Vagina (tissue), 2 donors: ENCODE results near the gene SYT11. TPM values are rescaled to one million over a fixed set of nuclear protein-coding genes. Genes with fewer than 3 reads are reported as not detected.

Source experiments
- DNase-seq, 2 donors: peaks; one replicate each; pipeline ENCODE4 v3.0.0-alpha.2; 2017; ENCODE audit errors: extremely low spot score in 2 of 2
- H3K27ac ChIP-seq: fragments of 200-600 bp; sonication (generic); one replicate; pipeline ENCODE4 v1.5.1; 2019
- H3K27me3 ChIP-seq: fragments of 200-600 bp; sonication (generic); one replicate; pipeline ENCODE4 v1.5.1; 2019
- H3K36me3 ChIP-seq, 2 donors: fragments of 200-600 bp; sonication (generic); one replicate each; pipeline ENCODE4 v1.5.1; 2017 to 2019
- H3K4me1 ChIP-seq: fragments of 200-600 bp; sonication (generic); one replicate; pipeline ENCODE4 v1.5.1; 2019
- H3K4me3 ChIP-seq, 2 donors: fragments of 200-600 bp; sonication (generic); 1 replicate in 1 of 2; 2 replicates in 1 of 2; pipeline ENCODE4 v1.5.1; 2016 to 2019
- H3K9me3 ChIP-seq: fragments of 200-600 bp; sonication (generic); one replicate; pipeline ENCODE4 v1.5.1; 2019
- CTCF ChIP-seq, 3 experiments: fragments of 450-650 bp in 2 of 3; fragments of 200-600 bp in 1 of 3; sonication (generic) in 1 of 3; IDR thresholded peaks; one replicate each; pipeline ENCODE4 v1.5.1; 2017 to 2019; ENCODE audit warnings: antibody characterized with exemption in 3 of 3, mild to moderate bottlenecking in 2 of 3, moderate library complexity in 2 of 3
- POLR2A ChIP-seq, 2 donors: fragments of 450-650 bp; IDR thresholded peaks; one replicate each; pipeline ENCODE4 v1.6.1; 2017; ENCODE audit warnings: antibody characterized with exemption in 2 of 2, mild to moderate bottlenecking in 2 of 2, moderate library complexity in 2 of 2
- POLR2AphosphoS5 ChIP-seq, 2 donors: sonication (generic); formaldehyde crosslinking; IDR thresholded peaks; one replicate each; pipeline ENCODE4 v1.9.0; 2017; ENCODE audit warnings: antibody characterized with exemption in 2 of 2, mild to moderate bottlenecking in 2 of 2, low read depth in 1 of 2; ENCODE audit not compliant: insufficient read depth in 1 of 2
- intact Hi-C: fragments of 100-400 bp; cut with DNase I; formaldehyde crosslinking; loops from one replicate; pipeline ENCODE4 v1.15.1; 2023
- total RNA-seq: library from RNA; depleted of rRNA; stranded (reverse); fragments of >200 nt; gene quantifications from one replicate; pipeline ENCODE4 v1.2.3, GENCODE V29; 2016

The SYT11 gene
- total RNA-seq, 1 donor from 2014 or later = 20.9 TPM

- intact Hi-C loops = no loop called here
- Histone ChIP-seq H3K27ac (no peak overlapping the region), H3K4me1 (peaks cover 3% of the 10 kb centered on the region), H3K36me3 (peaks cover 0 to 68% of the 10 kb centered on the region in 2 donors), H3K9me3 (no peaks in the 10 kb centered on the region), H3K4me3 (no peak overlapping the region), H3K27me3 (no peaks in the 10 kb centered on the region)
- TF ChIP-seq CTCF (IDR thresholded peaks at IDR 0.05) = no peak
- TF ChIP-seq POLR2AphosphoS5 (IDR thresholded peaks at IDR 0.05; ENCODE audit: insufficient read depth in 1 of 2, low read depth in 1 of 2) = no peak
- no peak for TF ChIP-seq POLR2A (IDR thresholded peaks at IDR 0.05)
- DNase-seq = no peak
These were observed 39.5 kb downstream of the SYT11 start for GRCh38 chr1:155898888-155899287.

- intact Hi-C loops = no loop called here
- no peak for TF ChIP-seq CTCF (IDR thresholded peaks at IDR 0.05)
- no peak for TF ChIP-seq POLR2AphosphoS5 (IDR thresholded peaks at IDR 0.05; ENCODE audit: insufficient read depth in 1 of 2, low read depth in 1 of 2)
- no peak for TF ChIP-seq POLR2A (IDR thresholded peaks at IDR 0.05)
- Histone ChIP-seq H3K4me3 (no peak overlapping the region), H3K36me3 (peaks cover 0 to 76% of the 10 kb centered on the region in 2 donors), H3K27ac (no peak overlapping the region), H3K27me3 (no peaks in the 10 kb centered on the region), H3K4me1 (no peaks in the 10 kb centered on the region), H3K9me3 (no peaks in the 10 kb centered on the region)
- DNase-seq = no peak
These were observed 40.3 kb downstream of the SYT11 start for GRCh38 chr1:155899683-155900082.

GRCh38 chr1:155900161-155900560 is 40.8 kb downstream of the SYT11 start:
- DNase-seq = no peak
- TF ChIP-seq CTCF (IDR thresholded peaks at IDR 0.05) (no peak), POLR2AphosphoS5 (IDR thresholded peaks at IDR 0.05; ENCODE audit: insufficient read depth in 1 of 2, low read depth in 1 of 2) (no peak)
- Histone ChIP-seq H3K36me3 (peaks cover 0 to 81% of the 10 kb centered on the region in 2 donors), H3K9me3 (no peaks in the 10 kb centered on the region), H3K27ac (no peak overlapping the region), H3K27me3 (no peaks in the 10 kb centered on the region), H3K4me3 (no peak overlapping the region), H3K4me1 (no peaks in the 10 kb centered on the region)
- intact Hi-C loops = no loop called here

GRCh38 chr1:155904261-155904660 is 44.9 kb downstream of the SYT11 start:
- no peaks in the 10 kb centered on the region for H3K9me3 ChIP-seq
- H3K4me3 ChIP-seq = no peak overlapping the region
- TF ChIP-seq POLR2A (IDR thresholded peaks at IDR 0.05) (no peak), CTCF (IDR thresholded peaks at IDR 0.05) (no peak), POLR2AphosphoS5 (IDR thresholded peaks at IDR 0.05; ENCODE audit: insufficient read depth in 1 of 2, low read depth in 1 of 2) (no peak)
- peaks cover 0 to 79% of the 10 kb centered on the region in 2 donors for H3K36me3 ChIP-seq
- H3K27ac ChIP-seq = no peak overlapping the region
- H3K27me3 ChIP-seq = no peaks in the 10 kb centered on the region
- peaks cover under 1% of the 10 kb centered on the region for H3K4me1 ChIP-seq
- DNase-seq = no peak
- intact Hi-C loops = no loop called here

- peak in 1 of 2 donors; percentile 61 for TF ChIP-seq POLR2AphosphoS5 (IDR thresholded peaks at IDR 0.05; ENCODE audit: insufficient read depth in 1 of 2, low read depth in 1 of 2)
- TF ChIP-seq POLR2A (IDR thresholded peaks at IDR 0.05) = no peak
- no peak for DNase-seq
- no peaks in the 10 kb centered on the region for H3K27me3 ChIP-seq
- H3K4me1 ChIP-seq = peaks cover 22% of the 10 kb centered on the region
- H3K4me3 ChIP-seq = peak overlapping the region; percentile 72 to 82
- peak overlapping the region; percentile 98 for H3K27ac ChIP-seq
- H3K9me3 ChIP-seq = no peaks in the 10 kb centered on the region
- intact Hi-C loops = no loop called here
- H3K36me3 ChIP-seq = peaks cover 0 to 52% of the 10 kb centered on the region in 2 donors
These were observed 50.5 kb downstream of the SYT11 start for GRCh38 chr1:155909894-155910293.
